HG02981 (cell line): ENCODE results near the gene CDH4.

Experiments used
- ATAC-seq: cut with Tn5 transposase; IDR thresholded peaks from one replicate; pipeline ENCODE4 v1.9.1; 2021; ENCODE audit warnings: mild to moderate bottlenecking, moderate library complexity; ENCODE audit not compliant: unreplicated experiment

Gene CDH4

DNA sequence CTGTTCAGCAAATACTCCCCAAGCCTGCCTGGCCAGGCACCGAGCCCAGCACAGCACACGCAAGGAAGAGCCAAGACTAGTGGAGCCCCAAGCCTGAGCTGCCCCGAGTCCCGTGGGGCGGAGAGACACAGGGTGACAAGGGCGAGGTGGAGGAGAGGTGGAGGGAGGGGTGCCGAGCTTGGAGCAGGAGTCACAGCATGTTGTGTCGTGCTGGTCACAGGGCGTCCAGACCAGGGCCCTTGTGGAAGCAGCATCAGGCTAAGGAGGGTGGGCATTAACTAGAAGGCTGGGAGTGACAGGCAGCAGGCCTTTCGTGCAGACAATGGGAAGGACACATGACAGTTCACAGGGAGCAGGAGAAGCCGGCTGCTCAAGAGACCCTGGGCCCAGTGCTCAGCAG, 422.1 kb downstream of the CDH4 start:
- ATAC-seq: no peak

DNA sequence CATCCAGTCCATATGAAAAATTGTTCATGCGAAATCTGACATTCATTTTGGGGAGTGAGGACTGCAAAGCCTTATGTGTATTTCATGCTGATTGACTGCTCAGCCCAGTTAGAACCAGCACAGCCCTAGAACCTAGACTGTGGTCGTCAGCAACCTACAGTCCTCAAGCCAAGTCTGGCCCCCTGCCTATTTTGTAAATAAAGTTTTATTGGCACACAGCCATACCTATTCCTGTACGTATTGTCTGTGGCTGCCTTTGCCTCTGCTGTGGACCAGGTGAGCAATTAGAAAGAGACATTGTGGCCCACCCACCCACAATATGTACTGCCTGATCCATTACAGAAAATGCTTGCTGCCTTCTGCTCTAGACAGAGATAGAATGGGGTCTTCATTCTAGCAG, 422.6 kb downstream of the CDH4 start:
- ATAC-seq: no peak

DNA sequence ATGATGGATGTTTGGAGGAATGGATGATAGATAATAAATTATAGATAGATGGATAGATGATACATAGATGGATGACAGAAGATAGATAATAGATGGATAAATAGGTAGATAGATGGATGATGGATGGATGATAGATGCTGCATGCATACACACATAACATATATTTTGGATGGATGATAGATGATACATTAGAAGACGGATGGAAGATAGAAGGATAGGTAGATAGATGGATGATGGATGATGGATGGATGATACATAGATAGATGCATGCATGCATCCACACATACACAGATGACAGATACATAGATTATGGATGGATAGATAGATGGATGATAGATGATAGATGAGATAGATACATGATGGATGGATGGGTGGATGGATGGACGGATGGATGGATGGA, 425.9 kb downstream of the CDH4 start:
- no peak for ATAC-seq

- ATAC-seq: no peak
Observed at GRCh38 chr20:61678437-61678836, 426.4 kb downstream of the CDH4 start.

- no peak for ATAC-seq
Observed at GRCh38 chr20:61679473-61679872, 427.4 kb downstream of the CDH4 start.

GRCh38 chr20:61680096-61680495, 428.0 kb downstream of the CDH4 start:
- no peak for ATAC-seq

DNA sequence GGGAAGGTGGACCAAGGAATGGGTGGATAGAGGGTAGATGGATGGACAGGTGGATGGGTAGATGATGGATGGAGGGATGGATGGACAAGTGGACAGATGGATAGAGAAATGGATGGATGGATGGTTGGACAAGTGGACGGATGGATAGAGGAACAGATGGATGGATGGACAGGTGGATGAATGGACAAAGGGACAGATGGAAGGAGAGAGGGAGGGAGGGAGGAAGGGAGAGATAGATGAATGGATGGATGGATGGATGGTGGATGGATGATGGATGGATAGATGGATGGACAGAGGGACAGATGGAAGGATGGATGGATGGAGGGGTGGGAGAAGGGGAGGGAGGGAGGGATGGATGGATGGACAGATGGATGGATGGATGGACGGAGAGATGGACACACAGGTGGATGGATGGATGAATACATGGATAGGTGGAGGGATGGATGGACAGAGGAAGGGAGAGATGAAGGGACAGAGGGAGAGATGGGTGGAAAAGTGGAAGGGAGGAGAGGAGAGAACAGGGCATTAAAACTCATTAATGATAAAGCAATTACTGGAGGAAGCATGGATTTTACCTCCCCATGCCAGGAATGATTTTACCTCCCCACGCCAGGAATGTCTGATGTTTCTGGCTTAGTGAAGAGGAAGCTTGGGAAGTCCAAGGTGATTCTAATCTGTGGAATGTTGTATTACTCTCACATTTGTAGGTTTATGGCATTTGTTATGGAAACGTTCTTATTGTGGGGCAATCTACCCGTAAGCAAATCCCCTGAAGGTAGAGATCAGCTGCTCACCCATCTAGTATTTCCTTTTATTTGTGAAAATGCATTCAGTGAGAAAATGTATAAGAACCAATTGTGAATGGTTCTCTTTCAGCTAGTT, 430.3 kb downstream of the CDH4 start:
- no peak for ATAC-seq

DNA sequence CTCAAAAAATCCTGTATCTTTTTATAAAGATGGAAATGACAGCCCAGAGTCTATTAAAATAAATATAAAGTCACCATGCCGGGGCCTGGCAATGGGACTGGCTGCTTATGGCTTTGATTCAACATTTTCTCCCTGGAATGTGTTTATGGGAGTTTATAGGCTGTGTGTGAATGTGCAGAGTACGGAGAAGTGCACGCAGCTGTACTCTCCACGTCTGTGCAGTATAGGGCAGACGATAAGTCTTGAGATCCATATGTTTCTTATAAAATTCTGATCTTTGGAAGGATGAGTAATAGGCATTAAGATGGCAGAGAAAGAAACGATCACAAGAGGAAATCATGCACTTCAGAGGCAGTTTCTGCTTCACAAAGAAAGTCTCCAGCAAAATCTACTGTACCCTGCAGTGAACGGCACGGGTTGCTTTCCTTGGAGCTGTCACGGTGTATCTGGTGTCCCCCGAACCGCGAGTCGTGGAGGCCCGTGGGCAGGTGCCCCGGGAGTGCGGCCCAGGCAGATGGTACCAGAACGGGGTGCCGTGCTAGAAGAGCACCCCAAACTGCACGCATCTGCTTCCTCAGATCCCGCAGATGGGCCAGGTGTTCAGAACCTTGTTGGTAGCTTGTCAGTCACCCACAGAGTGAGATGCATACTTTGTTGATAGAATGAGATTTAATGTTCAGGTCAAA, 431.1 kb downstream of the CDH4 start:
- no peak for ATAC-seq

DNA sequence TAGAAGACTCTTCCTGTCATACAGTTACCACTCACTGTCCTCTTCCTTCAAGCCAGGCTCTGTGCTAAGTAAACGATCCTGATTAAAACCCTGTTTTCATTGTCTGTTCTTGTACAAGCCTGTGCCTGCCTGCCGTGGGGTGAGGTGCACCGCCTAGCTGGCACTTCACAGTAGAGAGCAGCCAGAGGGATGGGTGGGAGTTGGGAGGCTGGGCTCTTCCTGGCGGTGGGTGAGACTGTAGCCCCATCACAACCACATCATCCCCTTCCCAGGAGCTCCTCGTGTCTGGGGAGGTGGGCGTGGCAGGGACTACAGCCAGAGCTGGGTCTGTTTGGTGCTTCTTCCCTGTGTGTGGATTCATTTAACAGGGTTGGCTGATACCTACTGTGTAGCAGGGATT, 431.7 kb downstream of the CDH4 start:
- ATAC-seq: no peak

DNA sequence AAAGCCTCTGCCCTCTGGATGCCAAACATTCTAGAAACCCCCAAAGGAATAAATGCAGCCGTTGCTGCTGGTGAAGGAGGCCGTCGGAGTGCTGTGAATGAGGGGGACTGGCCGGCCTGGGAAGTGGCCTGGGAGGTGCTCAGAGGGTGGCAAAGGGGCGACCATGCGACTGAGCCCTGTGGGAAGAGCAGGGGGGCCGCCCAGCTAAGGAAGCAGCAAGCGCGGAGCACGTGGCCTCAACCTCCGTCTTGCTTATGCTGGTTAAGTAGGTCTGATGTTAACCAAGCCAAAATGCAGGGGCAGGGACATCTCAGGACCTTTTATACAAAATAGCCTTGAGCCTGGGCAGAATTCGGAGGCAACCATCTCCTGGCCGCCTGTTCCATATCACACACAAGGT, 432.1 kb downstream of the CDH4 start:
- no peak for ATAC-seq

DNA sequence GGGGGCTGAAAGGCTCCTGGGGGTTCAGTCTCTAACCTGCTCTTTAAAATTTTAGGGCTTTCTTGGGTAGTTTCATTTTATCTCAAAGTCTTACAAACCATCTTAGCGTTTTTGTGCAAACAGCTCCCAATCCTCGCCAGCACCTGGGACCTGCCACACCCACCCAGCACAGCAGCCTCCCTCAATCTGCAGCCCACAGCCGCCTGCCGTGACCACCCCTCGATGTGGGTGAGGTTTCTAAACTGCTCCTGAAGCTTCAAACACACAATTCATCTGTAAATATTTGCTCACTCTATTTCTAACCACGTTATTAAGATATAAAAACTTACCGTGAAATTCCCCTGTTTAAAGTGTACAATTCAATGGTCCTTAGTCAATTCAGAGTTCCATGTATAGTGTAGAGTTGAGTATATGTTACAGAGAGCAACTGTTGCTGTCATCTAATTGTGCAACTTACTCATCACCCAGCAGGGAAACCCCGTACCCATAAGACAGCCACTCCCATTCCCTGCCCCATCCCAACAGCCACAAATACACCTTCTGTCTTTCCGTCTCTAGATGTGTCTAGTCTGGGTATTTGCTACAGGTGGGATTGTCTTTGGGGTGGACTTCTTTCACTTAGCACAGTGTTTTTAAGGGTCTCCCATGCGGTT, 432.6 kb downstream of the CDH4 start:
- ATAC-seq: no peak

DNA sequence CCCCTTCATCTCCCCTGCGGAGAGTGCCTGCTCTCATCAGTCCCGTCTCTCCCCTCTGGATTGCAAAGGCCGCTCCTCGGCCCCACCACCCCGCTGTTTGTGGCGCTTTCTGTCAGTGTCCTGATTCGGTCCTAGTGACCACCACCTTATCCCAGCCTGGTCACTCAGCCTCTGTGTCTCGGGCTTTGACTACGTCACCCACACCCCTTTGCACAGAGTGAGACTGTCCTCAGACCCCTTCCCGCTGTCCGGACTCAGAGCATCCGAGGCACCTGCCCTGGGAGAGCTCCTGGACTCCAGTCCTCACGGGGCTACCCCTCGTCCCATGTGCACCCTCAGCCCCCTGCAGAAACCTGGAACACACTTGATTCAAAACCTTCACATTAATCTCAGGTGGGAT, 433.4 kb downstream of the CDH4 start:
- no peak for ATAC-seq

- no peak for ATAC-seq
Observed at GRCh38 chr20:61686051-61686936, 434.2 kb downstream of the CDH4 start.

DNA sequence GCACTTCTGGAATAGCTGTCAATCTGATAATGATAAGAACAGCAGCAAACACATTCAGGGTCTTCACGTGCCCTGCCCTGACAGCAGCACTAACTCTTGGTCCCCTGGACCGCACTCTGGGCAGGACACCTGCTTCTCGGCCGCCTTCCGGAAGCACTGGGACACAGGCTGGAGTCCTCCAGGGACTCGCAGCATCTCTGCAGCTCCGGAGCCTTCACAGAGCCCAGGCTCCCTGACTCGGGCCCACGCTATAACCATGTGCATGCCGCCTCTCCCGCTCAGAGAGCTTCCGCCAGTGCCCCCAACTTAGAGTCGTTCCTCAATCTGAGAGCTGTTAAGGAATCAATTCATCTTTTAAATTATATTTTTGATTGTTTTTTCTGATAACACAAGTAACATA, 436.4 kb downstream of the CDH4 start:
- no peak for ATAC-seq

DNA sequence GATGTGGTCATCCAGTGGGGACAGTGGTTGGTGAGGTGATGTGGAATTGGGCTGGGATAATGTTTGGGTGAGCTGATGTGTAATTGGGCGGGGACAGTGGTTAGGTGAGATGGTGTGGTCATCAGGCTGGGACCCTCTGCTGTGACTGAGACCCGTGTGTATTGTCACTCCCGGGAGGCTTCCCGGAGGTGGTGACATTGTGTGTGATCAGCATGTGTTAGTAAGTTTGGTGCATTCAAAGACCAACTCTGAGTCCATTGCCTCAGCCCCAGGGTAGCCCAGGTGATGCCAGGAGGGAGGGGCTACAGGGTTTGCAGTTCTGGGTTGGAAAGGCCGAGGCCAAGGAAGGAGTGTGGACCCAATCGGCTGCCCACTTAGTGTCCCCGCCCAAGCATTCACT, 438.1 kb downstream of the CDH4 start:
- no peak for ATAC-seq

GRCh38 chr20:61690993-61691838, 439.2 kb downstream of the CDH4 start:
- ATAC-seq: no peak

DNA sequence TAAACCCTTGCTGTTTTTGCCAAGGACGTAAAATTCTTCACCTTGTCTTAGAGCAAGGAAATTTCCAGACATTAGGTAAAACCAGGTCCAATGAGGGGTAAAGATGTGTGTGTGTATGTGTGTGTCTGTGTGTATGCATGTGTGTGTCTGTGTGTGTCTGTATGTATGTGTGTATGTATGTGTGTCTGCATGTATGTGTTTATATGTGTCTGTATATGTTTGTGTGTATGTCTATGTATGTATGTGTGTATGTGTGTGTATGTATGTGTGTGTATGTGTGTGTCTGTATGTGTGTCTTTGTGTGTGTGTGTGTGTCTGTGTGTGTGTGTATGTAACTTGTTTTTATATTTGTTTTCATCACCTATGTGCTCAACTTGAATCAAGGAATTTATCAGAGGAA, 439.9 kb downstream of the CDH4 start:
- no peak for ATAC-seq

DNA sequence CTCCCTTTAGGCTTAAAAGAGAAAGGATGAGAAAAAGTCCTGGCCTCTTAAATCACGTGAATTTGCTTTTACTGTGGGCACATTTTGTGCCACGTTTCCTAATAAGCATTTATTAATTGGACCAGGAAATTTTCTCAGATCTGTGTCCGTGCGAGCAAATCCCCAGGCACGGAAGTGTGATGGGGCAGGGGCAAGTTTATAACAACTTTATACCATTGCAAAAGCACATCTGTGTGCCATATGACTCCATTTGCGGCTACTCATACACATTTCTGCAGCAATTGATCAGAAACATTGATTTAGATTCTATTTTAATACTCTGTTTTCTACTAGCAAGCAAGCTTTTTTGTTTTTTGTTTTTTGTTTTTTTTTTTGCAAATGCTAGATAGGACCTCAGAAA, 440.4 kb downstream of the CDH4 start:
- ATAC-seq: no peak

DNA sequence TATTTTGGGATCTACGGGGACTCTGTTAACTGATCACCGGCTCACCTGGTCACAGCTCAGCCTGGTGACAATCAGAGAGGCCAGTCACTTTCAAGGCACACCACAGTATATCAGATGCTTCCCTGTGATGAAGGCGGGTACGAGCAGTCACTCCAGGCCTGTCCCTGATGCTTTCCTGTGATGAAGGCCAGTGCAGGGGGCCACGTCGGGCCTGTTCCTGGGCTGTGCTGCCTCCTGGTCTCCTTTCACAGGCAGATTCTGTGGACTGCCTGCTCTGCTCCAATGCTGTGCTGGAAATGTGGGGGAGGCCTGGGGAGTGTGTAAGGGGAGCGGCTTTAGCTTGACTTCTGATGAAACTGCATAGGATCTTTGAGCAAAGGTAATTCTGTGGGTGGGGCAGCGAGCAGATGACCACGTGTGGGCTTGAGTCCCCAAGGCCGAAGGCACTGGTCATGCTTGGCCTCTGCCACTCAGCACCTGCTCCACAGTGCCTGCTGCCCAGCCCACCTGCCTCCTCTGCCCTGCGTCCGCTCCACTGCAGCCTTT, 441.1 kb downstream of the CDH4 start:
- no peak for ATAC-seq

- no peak for ATAC-seq
Observed at GRCh38 chr20:61694682-61695081, 442.6 kb downstream of the CDH4 start.
